ENCODE measurements around the gene B4GALNT2.

Gene B4GALNT2

DNA sequence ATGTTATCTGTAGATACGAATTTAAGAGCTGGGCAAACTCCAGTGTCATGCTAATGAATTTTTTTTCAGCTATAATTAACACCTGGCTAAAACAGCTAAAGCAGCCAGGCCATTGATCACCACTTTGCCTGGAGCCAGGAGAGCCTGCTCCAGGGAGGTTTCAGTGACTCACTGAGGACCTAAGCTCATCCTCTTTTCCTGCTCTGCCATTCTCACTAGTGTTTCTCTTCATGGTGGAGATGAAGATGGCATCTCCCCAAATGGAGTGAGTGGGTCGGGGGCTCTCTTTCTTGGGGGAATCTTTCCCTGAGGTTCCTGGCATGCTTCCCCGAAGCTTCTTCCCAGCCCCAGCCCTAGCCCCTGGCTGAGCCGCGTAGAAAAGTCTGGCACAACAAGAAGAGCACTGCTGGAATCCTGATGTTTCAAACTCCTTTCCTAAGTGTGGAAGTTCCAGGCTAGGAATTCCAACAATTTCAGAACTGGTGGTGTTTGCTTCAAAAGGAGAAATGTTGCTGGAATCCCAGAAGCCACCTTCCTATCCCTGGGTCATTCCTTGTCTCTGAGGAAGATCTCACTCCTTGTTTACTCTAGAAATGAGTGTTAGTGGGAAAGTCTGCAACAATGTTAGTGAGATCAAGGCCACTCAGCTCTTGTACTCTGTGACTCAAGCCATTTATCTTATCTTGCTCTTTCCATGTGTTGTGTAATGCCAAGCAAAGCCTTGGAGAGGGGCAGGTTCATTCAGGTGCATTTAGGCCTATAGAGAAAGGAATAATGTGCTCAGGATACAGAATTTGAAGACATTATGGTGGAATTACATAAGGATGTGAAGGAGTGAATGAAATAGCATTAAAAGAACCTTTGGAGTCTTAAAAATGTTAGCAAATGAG lies 26.0 kb upstream of the B4GALNT2 start:
- Histone ChIP-seq H3K9me3 (ENCODE audit: control insufficient read depth, low read length) (no peaks in the 10 kb centered on the region), H3K27me3 (ENCODE audit: control insufficient read depth, insufficient read depth, low read length) (peaks cover 36% of the 10 kb centered on the region), H3K9ac (ENCODE audit: low read length) (no peak overlapping the region)

GRCh38 chr17:49107211-49107557 lies 25.4 kb upstream of the B4GALNT2 start:
- H3K4me3 ChIP-seq (ENCODE audit: low read length): no peak overlapping the region
- H3K9me3 ChIP-seq (ENCODE audit: control insufficient read depth, low read length): no peaks in the 10 kb centered on the region
- no peaks in the 10 kb centered on the region for H3K4me1 ChIP-seq (ENCODE audit: control insufficient read depth, insufficient read depth, low read length)

More for the DNA sequence above, 26.0 kb upstream of the B4GALNT2 start:
- H3K4me1 ChIP-seq (ENCODE audit: control insufficient read depth, insufficient read depth, low read length): peaks cover 3% of the 10 kb centered on the region
- no peak overlapping the region for H3K4me3 ChIP-seq (ENCODE audit: low read length)
- no peaks in the 10 kb centered on the region for H3K36me3 ChIP-seq (ENCODE audit: control insufficient read depth, insufficient read depth, low read length)

DNA sequence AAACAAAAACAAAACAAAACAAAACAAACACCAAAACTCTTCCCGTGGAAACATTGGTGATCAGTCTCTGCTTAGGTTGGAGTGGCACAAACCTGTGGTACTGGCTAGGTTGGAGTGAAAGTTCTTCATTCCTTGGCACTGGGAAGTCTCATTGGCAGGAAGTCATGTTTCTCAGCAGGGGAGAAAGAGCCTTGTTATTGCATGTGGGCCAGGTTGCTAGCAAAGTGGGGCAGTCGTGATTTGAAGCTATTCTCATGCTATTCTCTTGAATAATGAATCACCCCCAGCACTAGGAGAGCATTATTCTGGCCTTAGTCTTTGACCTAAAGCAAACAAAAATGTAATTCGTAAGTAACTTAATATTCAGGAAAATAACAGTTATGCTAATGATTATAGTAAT lies 24.3 kb upstream of the B4GALNT2 start:
- H3K36me3 ChIP-seq (ENCODE audit: control insufficient read depth, insufficient read depth, low read length): no peaks in the 10 kb centered on the region
- H3K27me3 ChIP-seq (ENCODE audit: control insufficient read depth, insufficient read depth, low read length): peaks cover 34% of the 10 kb centered on the region
- no peak overlapping the region for H3K4me3 ChIP-seq (ENCODE audit: low read length)
- no peaks in the 10 kb centered on the region for H3K4me1 ChIP-seq (ENCODE audit: control insufficient read depth, insufficient read depth, low read length)
- H3K9me3 ChIP-seq (ENCODE audit: control insufficient read depth, low read length): no peaks in the 10 kb centered on the region
- H3K9ac ChIP-seq (ENCODE audit: low read length): no peak overlapping the region

More at GRCh38 chr17:49107211-49107557, 25.4 kb upstream of the B4GALNT2 start:
- Histone ChIP-seq H3K36me3 (ENCODE audit: control insufficient read depth, insufficient read depth, low read length) (no peaks in the 10 kb centered on the region), H3K9ac (ENCODE audit: low read length) (no peak overlapping the region), H3K27me3 (ENCODE audit: control insufficient read depth, insufficient read depth, low read length) (peaks cover 34% of the 10 kb centered on the region)

DNA sequence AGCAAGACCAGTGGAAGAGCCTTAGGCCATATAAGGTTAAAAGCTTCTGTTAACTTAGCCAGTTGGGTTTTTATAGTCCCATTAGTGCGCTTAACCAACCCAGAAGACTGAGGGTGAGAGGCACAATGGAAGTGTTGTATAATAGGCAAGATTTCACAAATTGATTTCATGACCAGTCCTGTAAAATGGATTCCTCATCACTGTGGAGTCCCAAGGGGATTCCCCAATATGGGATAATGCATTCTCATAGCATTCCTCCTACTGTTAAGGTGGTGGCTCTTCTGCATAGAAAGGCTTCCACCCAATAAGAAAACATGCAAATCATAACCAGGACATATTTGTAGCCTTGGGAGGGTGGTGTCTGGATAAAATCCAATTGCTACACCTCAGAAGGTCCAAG lies 22.1 kb upstream of the B4GALNT2 start:
- H3K4me1 ChIP-seq (ENCODE audit: control insufficient read depth, insufficient read depth, low read length): no peaks in the 10 kb centered on the region
- no peaks in the 10 kb centered on the region for H3K9me3 ChIP-seq (ENCODE audit: control insufficient read depth, low read length)
- H3K36me3 ChIP-seq (ENCODE audit: control insufficient read depth, insufficient read depth, low read length): no peaks in the 10 kb centered on the region
- H3K9ac ChIP-seq (ENCODE audit: low read length): no peak overlapping the region
- no peak overlapping the region for H3K4me3 ChIP-seq (ENCODE audit: low read length)
- H3K27me3 ChIP-seq (ENCODE audit: control insufficient read depth, insufficient read depth, low read length): peaks cover 38% of the 10 kb centered on the region

DNA sequence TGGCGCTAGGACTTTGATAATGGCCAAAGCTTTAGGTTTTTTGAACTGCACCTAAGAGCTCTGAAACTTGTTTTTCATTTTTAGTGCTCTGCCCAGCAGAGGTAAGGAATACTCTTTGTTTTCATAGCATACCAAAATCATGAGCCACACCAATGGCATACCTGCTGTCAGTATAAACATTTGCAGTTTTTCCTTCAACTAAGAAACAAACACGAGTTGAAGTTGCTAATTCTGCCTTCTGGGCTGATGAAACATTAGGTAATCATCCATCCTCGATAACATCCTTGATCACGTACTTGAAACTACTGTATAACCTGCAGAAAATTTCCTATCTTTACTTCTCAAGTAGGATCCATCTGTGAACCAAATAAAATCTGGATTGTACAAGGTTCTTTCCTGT lies 20.6 kb upstream of the B4GALNT2 start:
- H3K4me1 ChIP-seq (ENCODE audit: control insufficient read depth, insufficient read depth, low read length): no peaks in the 10 kb centered on the region
- no peaks in the 10 kb centered on the region for H3K9me3 ChIP-seq (ENCODE audit: control insufficient read depth, low read length)
- no peaks in the 10 kb centered on the region for H3K36me3 ChIP-seq (ENCODE audit: control insufficient read depth, insufficient read depth, low read length)
- H3K9ac ChIP-seq (ENCODE audit: low read length): no peak overlapping the region
- peaks cover 34% of the 10 kb centered on the region for H3K27me3 ChIP-seq (ENCODE audit: control insufficient read depth, insufficient read depth, low read length)
- no peak overlapping the region for H3K4me3 ChIP-seq (ENCODE audit: low read length)

DNA sequence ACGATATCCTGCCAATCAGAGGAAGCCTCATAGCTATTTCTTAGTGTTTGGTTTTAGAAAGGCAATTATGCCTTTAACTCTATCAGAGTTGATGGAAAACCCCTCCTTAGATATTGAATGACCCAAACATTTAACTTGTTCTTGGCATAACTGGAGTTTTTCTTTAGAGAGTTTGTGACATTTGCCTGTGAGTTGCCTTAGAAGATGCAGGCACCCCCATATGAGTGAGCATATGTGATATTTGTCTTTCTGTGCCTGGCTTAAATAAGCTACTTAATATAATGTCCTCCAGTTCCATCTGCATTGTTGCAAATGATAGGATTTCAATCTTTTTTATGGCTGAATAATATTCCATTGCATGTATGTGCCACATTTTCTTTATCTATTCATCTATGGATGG lies 19.6 kb upstream of the B4GALNT2 start:
- peaks cover 29% of the 10 kb centered on the region for H3K27me3 ChIP-seq (ENCODE audit: control insufficient read depth, insufficient read depth, low read length)
- H3K9me3 ChIP-seq (ENCODE audit: control insufficient read depth, low read length): no peaks in the 10 kb centered on the region
- no peaks in the 10 kb centered on the region for H3K36me3 ChIP-seq (ENCODE audit: control insufficient read depth, insufficient read depth, low read length)
- H3K4me3 ChIP-seq (ENCODE audit: low read length): no peak overlapping the region
- H3K9ac ChIP-seq (ENCODE audit: low read length): no peak overlapping the region
- H3K4me1 ChIP-seq (ENCODE audit: control insufficient read depth, insufficient read depth, low read length): no peaks in the 10 kb centered on the region

DNA sequence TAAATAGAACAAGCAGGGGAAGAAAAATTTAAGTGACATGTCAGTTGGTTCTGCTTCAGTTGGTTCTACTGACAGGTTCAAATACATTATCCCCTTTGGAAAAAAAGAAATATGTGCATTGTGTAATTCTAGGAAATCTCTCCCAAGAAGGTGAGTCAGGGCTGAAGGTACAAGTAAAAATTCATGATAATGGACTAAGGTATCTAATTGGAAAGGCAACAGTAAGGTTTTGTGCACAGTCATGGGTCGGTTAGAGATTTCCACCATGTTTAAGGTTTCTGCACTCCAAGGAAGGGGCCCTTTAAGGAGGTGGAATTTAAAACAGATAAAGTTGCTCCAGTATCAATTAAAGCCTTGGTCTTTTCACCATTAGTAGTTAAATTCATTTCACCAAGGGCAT lies 17.9 kb upstream of the B4GALNT2 start:
- no peaks in the 10 kb centered on the region for H3K9me3 ChIP-seq (ENCODE audit: control insufficient read depth, low read length)
- H3K27me3 ChIP-seq (ENCODE audit: control insufficient read depth, insufficient read depth, low read length): peaks cover 26% of the 10 kb centered on the region
- no peak overlapping the region for H3K9ac ChIP-seq (ENCODE audit: low read length)
- H3K4me3 ChIP-seq (ENCODE audit: low read length): no peak overlapping the region
- no peaks in the 10 kb centered on the region for H3K4me1 ChIP-seq (ENCODE audit: control insufficient read depth, insufficient read depth, low read length)
- H3K36me3 ChIP-seq (ENCODE audit: control insufficient read depth, insufficient read depth, low read length): no peaks in the 10 kb centered on the region

DNA sequence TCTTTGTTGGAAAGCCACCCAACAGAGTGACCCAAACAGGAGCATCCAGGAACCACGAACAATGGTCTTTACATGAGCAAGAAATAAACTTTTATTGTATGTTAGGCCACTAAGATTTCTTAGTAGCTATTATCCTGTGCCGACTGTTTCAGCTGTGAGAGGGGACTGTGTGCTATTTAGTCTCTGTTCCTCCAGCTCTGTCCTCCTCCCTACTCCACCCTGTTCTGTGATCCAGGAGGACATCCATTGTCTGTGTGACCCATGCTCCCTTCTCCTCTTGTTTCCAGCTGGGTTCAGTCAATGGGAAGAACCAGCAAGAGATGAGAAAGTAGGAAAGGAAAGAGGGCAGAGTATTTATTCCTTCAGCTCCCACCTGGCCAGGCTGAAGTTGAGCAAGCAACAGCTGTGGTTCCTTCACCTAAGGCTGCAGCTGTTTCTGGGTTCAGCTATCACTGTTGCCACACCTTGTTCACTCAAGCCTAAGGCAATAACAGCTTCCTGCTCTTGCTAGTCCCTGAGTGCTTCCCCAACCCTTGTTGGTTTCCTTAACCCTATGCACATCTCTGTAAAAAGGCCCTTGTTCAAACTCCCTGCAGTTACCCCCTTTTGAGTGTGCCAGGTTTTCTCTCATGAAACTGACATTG lies 14.9 kb upstream of the B4GALNT2 start:
- Histone ChIP-seq H3K27me3 (ENCODE audit: control insufficient read depth, insufficient read depth, low read length) (peaks cover 37% of the 10 kb centered on the region), H3K9ac (ENCODE audit: low read length) (no peak overlapping the region)

DNA sequence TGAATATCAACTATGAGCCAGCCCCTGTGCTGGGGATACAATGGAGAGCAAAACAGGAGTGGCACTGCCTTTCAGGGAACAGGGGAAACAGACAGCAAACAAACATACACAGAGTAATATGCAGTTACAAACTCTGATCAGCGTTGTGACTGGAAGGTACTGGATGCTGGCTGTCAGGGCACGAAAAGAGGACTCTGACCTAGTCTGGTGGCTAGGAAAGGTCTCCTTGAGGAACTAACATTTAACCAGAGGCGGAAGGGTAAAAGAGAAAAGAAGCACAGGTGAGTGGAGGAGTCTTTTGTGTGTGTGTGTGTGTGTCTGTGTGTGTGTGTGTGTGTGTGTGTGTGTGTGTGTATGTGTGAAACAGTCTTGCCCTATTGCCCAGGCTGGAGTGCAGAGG lies 12.4 kb upstream of the B4GALNT2 start:
- no peaks in the 10 kb centered on the region for H3K4me1 ChIP-seq (ENCODE audit: control insufficient read depth, insufficient read depth, low read length)
- H3K9ac ChIP-seq (ENCODE audit: low read length): no peak overlapping the region
- no peaks in the 10 kb centered on the region for H3K9me3 ChIP-seq (ENCODE audit: control insufficient read depth, low read length)
- no peak overlapping the region for H3K4me3 ChIP-seq (ENCODE audit: low read length)
- H3K27me3 ChIP-seq (ENCODE audit: control insufficient read depth, insufficient read depth, low read length): peaks cover 32% of the 10 kb centered on the region
- H3K36me3 ChIP-seq (ENCODE audit: control insufficient read depth, insufficient read depth, low read length): no peaks in the 10 kb centered on the region

More for the DNA sequence above, 14.9 kb upstream of the B4GALNT2 start:
- H3K4me3 ChIP-seq (ENCODE audit: low read length): no peak overlapping the region
- no peaks in the 10 kb centered on the region for H3K9me3 ChIP-seq (ENCODE audit: control insufficient read depth, low read length)
- H3K36me3 ChIP-seq (ENCODE audit: control insufficient read depth, insufficient read depth, low read length): no peaks in the 10 kb centered on the region
- no peaks in the 10 kb centered on the region for H3K4me1 ChIP-seq (ENCODE audit: control insufficient read depth, insufficient read depth, low read length)

DNA sequence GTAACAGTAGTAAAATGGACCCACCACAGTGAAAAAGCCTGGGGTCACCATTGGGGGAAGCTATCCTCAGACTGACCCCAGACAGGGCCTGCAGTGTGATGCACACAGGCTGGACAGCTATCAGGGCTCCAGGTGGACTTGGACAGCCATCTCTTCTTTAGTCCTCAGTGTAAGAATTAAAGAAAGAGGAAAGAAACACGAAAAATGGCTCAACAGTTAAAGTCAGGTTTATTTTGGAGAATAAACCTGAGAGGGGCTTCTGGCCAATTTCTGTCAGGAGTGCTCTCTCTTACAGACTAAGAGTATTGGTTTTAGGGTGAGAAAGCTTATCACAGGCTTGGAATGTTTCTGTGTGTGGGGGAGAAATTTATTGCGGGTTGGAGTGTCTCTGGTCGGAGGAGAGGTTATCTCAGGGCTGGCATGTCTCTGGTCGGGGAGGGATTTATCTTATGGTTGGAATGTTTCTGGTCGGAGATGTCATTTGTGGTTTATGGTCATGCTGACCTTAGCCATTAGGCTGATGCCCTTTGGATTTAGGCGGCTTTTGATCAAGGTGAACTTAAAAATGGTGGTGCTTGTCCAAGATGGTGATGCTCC lies 10.8 kb upstream of the B4GALNT2 start:
- H3K27me3 ChIP-seq (ENCODE audit: control insufficient read depth, insufficient read depth, low read length): peaks cover 27% of the 10 kb centered on the region
- no peak overlapping the region for H3K4me3 ChIP-seq (ENCODE audit: low read length)
- H3K9ac ChIP-seq (ENCODE audit: low read length): no peak overlapping the region
- H3K36me3 ChIP-seq (ENCODE audit: control insufficient read depth, insufficient read depth, low read length): no peaks in the 10 kb centered on the region
- H3K4me1 ChIP-seq (ENCODE audit: control insufficient read depth, insufficient read depth, low read length): no peaks in the 10 kb centered on the region
- no peaks in the 10 kb centered on the region for H3K9me3 ChIP-seq (ENCODE audit: control insufficient read depth, low read length)

GRCh38 chr17:49122566-49122965 lies 10.0 kb upstream of the B4GALNT2 start:
- Histone ChIP-seq H3K27me3 (ENCODE audit: control insufficient read depth, insufficient read depth, low read length) (peaks cover 27% of the 10 kb centered on the region), H3K9me3 (ENCODE audit: control insufficient read depth, low read length) (no peaks in the 10 kb centered on the region), H3K4me1 (ENCODE audit: control insufficient read depth, insufficient read depth, low read length) (no peaks in the 10 kb centered on the region), H3K36me3 (ENCODE audit: control insufficient read depth, insufficient read depth, low read length) (no peaks in the 10 kb centered on the region), H3K4me3 (ENCODE audit: low read length) (no peak overlapping the region), H3K9ac (ENCODE audit: low read length) (no peak overlapping the region)

DNA sequence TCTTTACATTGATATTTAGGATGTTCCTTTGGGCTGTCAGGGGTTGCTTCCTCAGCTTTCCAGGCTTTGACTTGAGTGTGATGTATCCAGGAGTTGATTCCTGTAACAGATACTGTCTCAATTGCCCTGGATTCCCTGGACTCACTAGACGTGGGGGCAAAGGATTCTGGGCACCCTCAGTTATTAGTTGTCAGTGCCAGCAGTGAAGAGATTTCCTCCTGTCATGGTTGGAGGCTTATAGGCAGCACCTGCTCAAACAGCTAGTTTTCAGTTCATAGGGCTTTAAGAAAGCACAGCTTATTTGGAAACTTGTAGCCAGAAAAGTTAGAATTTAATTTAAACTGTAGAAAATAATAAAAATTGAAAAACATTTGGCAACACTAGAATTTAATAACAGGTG lies 9.5 kb upstream of the B4GALNT2 start:
- Histone ChIP-seq H3K4me3 (ENCODE audit: low read length) (no peak overlapping the region), H3K36me3 (ENCODE audit: control insufficient read depth, insufficient read depth, low read length) (no peaks in the 10 kb centered on the region), H3K9ac (ENCODE audit: low read length) (no peak overlapping the region)

More for the DNA sequence above, 9.5 kb upstream of the B4GALNT2 start:
- no peaks in the 10 kb centered on the region for H3K9me3 ChIP-seq (ENCODE audit: control insufficient read depth, low read length)
- H3K27me3 ChIP-seq (ENCODE audit: control insufficient read depth, insufficient read depth, low read length): peaks cover 28% of the 10 kb centered on the region
- H3K4me1 ChIP-seq (ENCODE audit: control insufficient read depth, insufficient read depth, low read length): no peaks in the 10 kb centered on the region
